HEK293 (cell line): ENCODE results near the gene FRMD4B.

Experiments
- CTCF ChIA-PET: fragments of 350-600 bp; formaldehyde crosslinking; extraction: SDS; loops from one replicate; lab custom pipeline; 2021; ENCODE audit warnings: antibody characterized with exemption; lab: Yijun Ruan, JAX
- POLR2A ChIA-PET: fragments of 300-600 bp; formaldehyde crosslinking; extraction: SDS; loops from one replicate; lab custom pipeline; 2020; ENCODE audit warnings: antibody characterized with exemption, inconsistent platforms; lab: Yijun Ruan, JAX
- H3K27ac ChIP-seq: fragments of 200-500 bp; sonication (Bioruptor generic); 2 replicates; pipeline ENCODE4 v1.5.1; 2014; ENCODE audit warnings: low read depth, low read length, control low read depth, inconsistent platforms; ENCODE audit errors: extremely low read depth
- H3K36me3 ChIP-seq, 2 experiments: fragments of 200-500 bp in 1 of 2; sonication (Bioruptor generic) in 1 of 2; 1 replicate in 1 of 2; 2 replicates in 1 of 2; pipeline ENCODE4 v1.5.1; 2014 to 2017; ENCODE audit warnings: inconsistent platforms in 2 of 2, low read length in 2 of 2; ENCODE audit not compliant: control insufficient read depth in 2 of 2, insufficient read depth in 1 of 2
- H3K4me1 ChIP-seq: fragments of 200-500 bp; sonication (Bioruptor generic); 2 replicates; pipeline ENCODE4 v1.5.1; 2014; ENCODE audit warnings: mild to moderate bottlenecking, low read length, inconsistent platforms; ENCODE audit not compliant: control insufficient read depth, insufficient read depth
- H3K4me3 ChIP-seq: 2 replicates; pipeline ENCODE4 v1.5.1; 2011; ENCODE audit warnings: low read depth, mild to moderate bottlenecking, control low read depth, low read length, moderate library complexity
- H3K9me3 ChIP-seq: fragments of 200-500 bp; sonication (Bioruptor generic); 2 replicates; pipeline ENCODE4 v1.5.1; 2014; ENCODE audit warnings: low read depth, low read length, inconsistent platforms; ENCODE audit not compliant: control insufficient read depth, insufficient read depth
- BCL11A ChIP-seq: fragments of 450-650 bp; formaldehyde crosslinking; IDR thresholded peaks from 2 replicates; pipeline ENCODE4 v1.5.1; 2016; ENCODE audit warnings: low read depth, missing biosample characterization, missing genetic modification characterization
- GLIS1 ChIP-seq: fragments of 450-650 bp; formaldehyde crosslinking; IDR thresholded peaks from 2 replicates; pipeline ENCODE4 v1.5.1; 2016; ENCODE audit warnings: missing biosample characterization, missing genetic modification characterization
- GLIS2 ChIP-seq: fragments of 450-650 bp; formaldehyde crosslinking; IDR thresholded peaks from 2 replicates; pipeline ENCODE4 v1.5.1; 2016; ENCODE audit warnings: missing biosample characterization, missing genetic modification characterization
- KLF9 ChIP-seq: fragments of 450-650 bp; formaldehyde crosslinking; IDR thresholded peaks from 2 replicates; pipeline ENCODE4 v1.5.1; 2016; ENCODE audit warnings: missing biosample characterization, missing genetic modification characterization, low read depth
- MEIS1 ChIP-seq: sonication (generic); formaldehyde crosslinking; IDR thresholded peaks from 2 replicates; pipeline ENCODE4 v1.8.1; 2022; ENCODE audit warnings: missing genetic modification reagents, mild to moderate bottlenecking, borderline replicate concordance
- SP7 ChIP-seq: fragments of 450-650 bp; formaldehyde crosslinking; IDR thresholded peaks from 2 replicates; pipeline ENCODE4 v1.5.1; 2016; ENCODE audit warnings: missing biosample characterization, missing genetic modification characterization
- ZBTB17 ChIP-seq: fragments of 450-650 bp; formaldehyde crosslinking; IDR thresholded peaks from 2 replicates; pipeline ENCODE4 v1.5.1; 2016; ENCODE audit warnings: missing biosample characterization, missing genetic modification characterization
- ZIC2 ChIP-seq: fragments of 450-650 bp; formaldehyde crosslinking; IDR thresholded peaks from 2 replicates; pipeline ENCODE4 v1.5.1; 2016; ENCODE audit warnings: missing biosample characterization, missing genetic modification characterization
- ZNF223 ChIP-seq: fragments of 450-650 bp; formaldehyde crosslinking; IDR thresholded peaks from 2 replicates; pipeline ENCODE4 v1.5.1; 2016; ENCODE audit warnings: missing biosample characterization, missing genetic modification characterization
- ZNF239 ChIP-seq: fragments of 450-650 bp; formaldehyde crosslinking; IDR thresholded peaks from 2 replicates; pipeline ENCODE4 v1.5.1; 2016; ENCODE audit warnings: missing biosample characterization, missing genetic modification characterization
- ZNF248 ChIP-seq: fragments of 450-650 bp; formaldehyde crosslinking; IDR thresholded peaks from 2 replicates; pipeline ENCODE4 v1.5.1; 2017; ENCODE audit warnings: missing biosample characterization, missing genetic modification characterization
- ZNF394 ChIP-seq: fragments of 450-650 bp; formaldehyde crosslinking; IDR thresholded peaks from 2 replicates; pipeline ENCODE4 v1.5.1; 2016; ENCODE audit warnings: missing biosample characterization, missing genetic modification characterization, mild to moderate bottlenecking, moderate library complexity, borderline replicate concordance
- ZNF48 ChIP-seq: fragments of 450-650 bp; formaldehyde crosslinking; IDR thresholded peaks from 2 replicates; pipeline ENCODE4 v1.5.1; 2016; ENCODE audit warnings: missing biosample characterization, missing genetic modification characterization
- ZNF501 ChIP-seq: fragments of 450-650 bp; formaldehyde crosslinking; IDR thresholded peaks from 2 replicates; pipeline ENCODE4 v1.5.1; 2016; ENCODE audit warnings: missing biosample characterization, missing genetic modification characterization
- ZNF510 ChIP-seq: fragments of 450-650 bp; formaldehyde crosslinking; IDR thresholded peaks from 2 replicates; pipeline ENCODE4 v1.5.1; 2018; ENCODE audit warnings: mild to moderate bottlenecking, missing genetic modification characterization, missing biosample characterization; ENCODE audit not compliant: insufficient replicate concordance
- ZNF530 ChIP-seq: fragments of 450-650 bp; formaldehyde crosslinking; IDR thresholded peaks from 2 replicates; pipeline ENCODE4 v1.5.1; 2016; ENCODE audit warnings: low read depth, missing biosample characterization, missing genetic modification characterization
- ZNF596 ChIP-seq: fragments of 450-650 bp; IDR thresholded peaks from 2 replicates; pipeline ENCODE4 v1.5.0; 2018; ENCODE audit warnings: missing biosample characterization, mild to moderate bottlenecking, missing genetic modification characterization, moderate library complexity
- ZNF624 ChIP-seq: fragments of 450-650 bp; formaldehyde crosslinking; IDR thresholded peaks from 2 replicates; pipeline ENCODE4 v1.5.1; 2017; ENCODE audit warnings: missing biosample characterization, missing genetic modification characterization
- ZNF629 ChIP-seq: fragments of 450-650 bp; formaldehyde crosslinking; IDR thresholded peaks from 2 replicates; pipeline ENCODE4 v1.5.1; 2017; ENCODE audit warnings: missing biosample characterization, missing genetic modification characterization
- ZNF660 ChIP-seq: fragments of 450-650 bp; IDR thresholded peaks from 2 replicates; pipeline ENCODE4 v1.5.1; 2018; ENCODE audit warnings: missing biosample characterization, mild to moderate bottlenecking, missing genetic modification characterization
- TF ChIP-seq, protein P1 (sequence below): fragments of 450-650 bp; formaldehyde crosslinking; IDR thresholded peaks from 2 replicates; pipeline ENCODE4 v1.5.1; 2017; ENCODE audit warnings: missing biosample characterization, missing genetic modification characterization
- TF ChIP-seq, protein P2 (sequence below): fragments of 450-650 bp; formaldehyde crosslinking; IDR thresholded peaks from 2 replicates; pipeline ENCODE4 v1.5.1; 2016; ENCODE audit warnings: missing biosample characterization, missing genetic modification characterization, borderline replicate concordance
- TF ChIP-seq, protein P3 (sequence below): fragments of 450-650 bp; formaldehyde crosslinking; IDR thresholded peaks from 2 replicates; pipeline ENCODE4 v1.5.1; 2016; ENCODE audit warnings: missing biosample characterization, missing genetic modification characterization
- TF ChIP-seq, protein P4 (sequence below): IDR thresholded peaks from 2 replicates; pipeline ENCODE4 v1.6.1; 2011; ENCODE audit warnings: mild to moderate bottlenecking, low read depth, low read length, borderline replicate concordance

Gene FRMD4B

DNA sequence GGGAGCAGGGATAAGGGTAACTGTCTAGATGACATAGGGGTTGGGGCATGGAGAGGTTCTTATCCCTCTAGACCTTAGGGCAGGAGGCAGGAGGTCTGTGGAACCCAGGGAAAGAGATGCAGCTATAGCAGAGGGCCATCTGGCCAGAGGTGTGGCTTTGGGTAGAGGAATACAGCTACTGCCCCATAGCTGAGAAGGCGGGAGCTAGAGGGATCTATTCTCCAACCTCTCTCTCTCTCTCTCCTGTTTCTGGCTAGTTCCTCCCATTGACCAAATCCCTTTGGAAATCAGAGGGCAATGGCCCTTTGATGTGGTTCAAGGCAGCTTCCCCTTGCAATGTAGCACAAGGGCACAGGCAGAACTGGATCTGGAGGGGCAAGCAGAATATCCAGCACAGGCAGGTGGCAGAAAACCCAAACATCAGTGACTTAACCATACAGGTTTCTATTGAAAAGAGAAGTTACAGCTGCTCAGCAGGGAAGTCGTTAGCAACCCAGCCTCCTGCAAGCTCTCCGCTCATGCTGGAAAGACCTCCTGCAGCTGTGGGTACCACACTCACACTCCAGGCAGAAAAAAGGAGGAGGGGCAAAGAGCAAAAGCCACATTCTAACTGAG, 241.2 kb downstream of the FRMD4B start:
- ChIA-PET POLR2A (no interaction called here), CTCF (interaction anchor here (0.6 to 2.0 kb wide), 2 partner anchors 23 to 161 kb away, joined by 3 to 6 read pairs; no protein-coding TSS in a partner anchor)
- TF ChIP-seq ZNF223 (tag by site-specific recombination) (no peak), GLIS1 (peak; percentile 91), ZNF624 (tag by site-specific recombination) (no peak), GLIS2 (tag by site-specific recombination) (0 out of 2 replicates have a peak, but pooled peaks have one; percentile 23), BCL11A (tag by site-specific recombination) (no peak), ZNF660 (tag by site-specific recombination) (no peak), ZNF48 (no peak), KLF9 (no peak), ZIC2 (tag by site-specific recombination) (peak; percentile 91), ZNF510 (tag by site-specific recombination) (no peak), ZBTB17 (tag by site-specific recombination) (no peak), ZNF248 (tag by site-specific recombination) (no peak), ZNF501 (no peak), ZNF239 (no peak), ZNF394 (tag by site-specific recombination) (no peak), ZNF596 (no peak), MEIS1 (CRISPR knock-in tag) (no peak), SP7 (tag by site-specific recombination) (no peak), ZNF530 (no peak), ZNF629 (no peak)
- TF ChIP-seq, protein P1, sequence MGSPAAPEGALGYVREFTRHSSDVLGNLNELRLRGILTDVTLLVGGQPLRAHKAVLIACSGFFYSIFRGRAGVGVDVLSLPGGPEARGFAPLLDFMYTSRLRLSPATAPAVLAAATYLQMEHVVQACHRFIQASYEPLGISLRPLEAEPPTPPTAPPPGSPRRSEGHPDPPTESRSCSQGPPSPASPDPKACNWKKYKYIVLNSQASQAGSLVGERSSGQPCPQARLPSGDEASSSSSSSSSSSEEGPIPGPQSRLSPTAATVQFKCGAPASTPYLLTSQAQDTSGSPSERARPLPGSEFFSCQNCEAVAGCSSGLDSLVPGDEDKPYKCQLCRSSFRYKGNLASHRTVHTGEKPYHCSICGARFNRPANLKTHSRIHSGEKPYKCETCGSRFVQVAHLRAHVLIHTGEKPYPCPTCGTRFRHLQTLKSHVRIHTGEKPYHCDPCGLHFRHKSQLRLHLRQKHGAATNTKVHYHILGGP (tag by site-specific recombination) = no peak
- TF ChIP-seq, protein P2, sequence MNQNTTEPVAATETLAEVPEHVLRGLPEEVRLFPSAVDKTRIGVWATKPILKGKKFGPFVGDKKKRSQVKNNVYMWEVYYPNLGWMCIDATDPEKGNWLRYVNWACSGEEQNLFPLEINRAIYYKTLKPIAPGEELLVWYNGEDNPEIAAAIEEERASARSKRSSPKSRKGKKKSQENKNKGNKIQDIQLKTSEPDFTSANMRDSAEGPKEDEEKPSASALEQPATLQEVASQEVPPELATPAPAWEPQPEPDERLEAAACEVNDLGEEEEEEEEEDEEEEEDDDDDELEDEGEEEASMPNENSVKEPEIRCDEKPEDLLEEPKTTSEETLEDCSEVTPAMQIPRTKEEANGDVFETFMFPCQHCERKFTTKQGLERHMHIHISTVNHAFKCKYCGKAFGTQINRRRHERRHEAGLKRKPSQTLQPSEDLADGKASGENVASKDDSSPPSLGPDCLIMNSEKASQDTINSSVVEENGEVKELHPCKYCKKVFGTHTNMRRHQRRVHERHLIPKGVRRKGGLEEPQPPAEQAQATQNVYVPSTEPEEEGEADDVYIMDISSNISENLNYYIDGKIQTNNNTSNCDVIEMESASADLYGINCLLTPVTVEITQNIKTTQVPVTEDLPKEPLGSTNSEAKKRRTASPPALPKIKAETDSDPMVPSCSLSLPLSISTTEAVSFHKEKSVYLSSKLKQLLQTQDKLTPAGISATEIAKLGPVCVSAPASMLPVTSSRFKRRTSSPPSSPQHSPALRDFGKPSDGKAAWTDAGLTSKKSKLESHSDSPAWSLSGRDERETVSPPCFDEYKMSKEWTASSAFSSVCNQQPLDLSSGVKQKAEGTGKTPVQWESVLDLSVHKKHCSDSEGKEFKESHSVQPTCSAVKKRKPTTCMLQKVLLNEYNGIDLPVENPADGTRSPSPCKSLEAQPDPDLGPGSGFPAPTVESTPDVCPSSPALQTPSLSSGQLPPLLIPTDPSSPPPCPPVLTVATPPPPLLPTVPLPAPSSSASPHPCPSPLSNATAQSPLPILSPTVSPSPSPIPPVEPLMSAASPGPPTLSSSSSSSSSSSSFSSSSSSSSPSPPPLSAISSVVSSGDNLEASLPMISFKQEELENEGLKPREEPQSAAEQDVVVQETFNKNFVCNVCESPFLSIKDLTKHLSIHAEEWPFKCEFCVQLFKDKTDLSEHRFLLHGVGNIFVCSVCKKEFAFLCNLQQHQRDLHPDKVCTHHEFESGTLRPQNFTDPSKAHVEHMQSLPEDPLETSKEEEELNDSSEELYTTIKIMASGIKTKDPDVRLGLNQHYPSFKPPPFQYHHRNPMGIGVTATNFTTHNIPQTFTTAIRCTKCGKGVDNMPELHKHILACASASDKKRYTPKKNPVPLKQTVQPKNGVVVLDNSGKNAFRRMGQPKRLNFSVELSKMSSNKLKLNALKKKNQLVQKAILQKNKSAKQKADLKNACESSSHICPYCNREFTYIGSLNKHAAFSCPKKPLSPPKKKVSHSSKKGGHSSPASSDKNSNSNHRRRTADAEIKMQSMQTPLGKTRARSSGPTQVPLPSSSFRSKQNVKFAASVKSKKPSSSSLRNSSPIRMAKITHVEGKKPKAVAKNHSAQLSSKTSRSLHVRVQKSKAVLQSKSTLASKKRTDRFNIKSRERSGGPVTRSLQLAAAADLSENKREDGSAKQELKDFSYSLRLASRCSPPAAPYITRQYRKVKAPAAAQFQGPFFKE = no peak
- TF ChIP-seq, protein P3, sequence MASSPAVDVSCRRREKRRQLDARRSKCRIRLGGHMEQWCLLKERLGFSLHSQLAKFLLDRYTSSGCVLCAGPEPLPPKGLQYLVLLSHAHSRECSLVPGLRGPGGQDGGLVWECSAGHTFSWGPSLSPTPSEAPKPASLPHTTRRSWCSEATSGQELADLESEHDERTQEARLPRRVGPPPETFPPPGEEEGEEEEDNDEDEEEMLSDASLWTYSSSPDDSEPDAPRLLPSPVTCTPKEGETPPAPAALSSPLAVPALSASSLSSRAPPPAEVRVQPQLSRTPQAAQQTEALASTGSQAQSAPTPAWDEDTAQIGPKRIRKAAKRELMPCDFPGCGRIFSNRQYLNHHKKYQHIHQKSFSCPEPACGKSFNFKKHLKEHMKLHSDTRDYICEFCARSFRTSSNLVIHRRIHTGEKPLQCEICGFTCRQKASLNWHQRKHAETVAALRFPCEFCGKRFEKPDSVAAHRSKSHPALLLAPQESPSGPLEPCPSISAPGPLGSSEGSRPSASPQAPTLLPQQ (tag by site-specific recombination) = no peak
- TF ChIP-seq, protein P4, sequence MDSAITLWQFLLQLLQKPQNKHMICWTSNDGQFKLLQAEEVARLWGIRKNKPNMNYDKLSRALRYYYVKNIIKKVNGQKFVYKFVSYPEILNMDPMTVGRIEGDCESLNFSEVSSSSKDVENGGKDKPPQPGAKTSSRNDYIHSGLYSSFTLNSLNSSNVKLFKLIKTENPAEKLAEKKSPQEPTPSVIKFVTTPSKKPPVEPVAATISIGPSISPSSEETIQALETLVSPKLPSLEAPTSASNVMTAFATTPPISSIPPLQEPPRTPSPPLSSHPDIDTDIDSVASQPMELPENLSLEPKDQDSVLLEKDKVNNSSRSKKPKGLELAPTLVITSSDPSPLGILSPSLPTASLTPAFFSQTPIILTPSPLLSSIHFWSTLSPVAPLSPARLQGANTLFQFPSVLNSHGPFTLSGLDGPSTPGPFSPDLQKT = no peak
- H3K4me3 ChIP-seq = no peak overlapping the region
- no peak overlapping the region for H3K27ac ChIP-seq
- no peaks in the 10 kb centered on the region for H3K36me3 ChIP-seq
- no peaks in the 10 kb centered on the region for H3K9me3 ChIP-seq
- peaks cover 16% of the 10 kb centered on the region for H3K4me1 ChIP-seq
